COLO668 (cell line): ENCODE data around the gene MAPK4.

Source experiments
- DNase-seq: peaks from one replicate; lab custom pipeline; 2025; ENCODE audit not compliant: unreplicated experiment; lab: John Stamatoyannopoulos, UW

Gene MAPK4

GRCh38 chr18:50622865-50623393, 63.0 kb downstream of the MAPK4 start:
- DNase-seq: no peak

- no peak for DNase-seq
Measured at GRCh38 chr18:50623694-50624352, 63.9 kb downstream of the MAPK4 start.

GRCh38 chr18:50624981-50625380, 65.1 kb downstream of the MAPK4 start:
- no peak for DNase-seq

GRCh38 chr18:50626317-50626716, 66.4 kb downstream of the MAPK4 start:
- no peak for DNase-seq

- DNase-seq: no peak
Measured at GRCh38 chr18:50627594-50628532, 68.0 kb downstream of the MAPK4 start.

- DNase-seq: no peak
Measured at GRCh38 chr18:50628533-50628905, 68.6 kb downstream of the MAPK4 start.

- peak; percentile 38 for DNase-seq
Measured at GRCh38 chr18:50629148-50629631, 69.3 kb downstream of the MAPK4 start.

GRCh38 chr18:50630895-50631294, 71.0 kb downstream of the MAPK4 start:
- no peak for DNase-seq

GRCh38 chr18:50632895-50633515, 73.1 kb downstream of the MAPK4 start:
- no peak for DNase-seq

- no peak for DNase-seq
Measured at GRCh38 chr18:50633992-50634391, 74.1 kb downstream of the MAPK4 start.

GRCh38 chr18:50636366-50637057, 76.6 kb downstream of the MAPK4 start:
- DNase-seq: no peak

GRCh38 chr18:50638016-50638883, 78.4 kb downstream of the MAPK4 start:
- DNase-seq: no peak

- DNase-seq: no peak
Measured at GRCh38 chr18:50638884-50639420, 79.1 kb downstream of the MAPK4 start.

GRCh38 chr18:50639711-50640110, 79.8 kb downstream of the MAPK4 start:
- DNase-seq: no peak

- DNase-seq: no peak
Measured at GRCh38 chr18:50642439-50642838, 82.6 kb downstream of the MAPK4 start.

- DNase-seq: no peak
Measured at GRCh38 chr18:50644146-50644545, 84.3 kb downstream of the MAPK4 start.

GRCh38 chr18:50644807-50645206, 84.9 kb downstream of the MAPK4 start:
- DNase-seq: no peak

- no peak for DNase-seq
Measured at GRCh38 chr18:50647237-50647636, 87.3 kb downstream of the MAPK4 start.

GRCh38 chr18:50647792-50648191, 87.9 kb downstream of the MAPK4 start:
- no peak for DNase-seq

- no peak for DNase-seq
Measured at GRCh38 chr18:50649821-50650220, 89.9 kb downstream of the MAPK4 start.
